ENCODE data around the gene SPECC1L.

SPECC1L gene

GRCh38 chr22:24420072-24420976 lies 149.7 kb downstream of the SPECC1L start:
- ChIA-PET CTCF (interaction anchor here (0.9 to 1.9 kb wide), 6 partner anchors 11 to 105 kb away, joined by 3 to 6 read pairs (median 3); no protein-coding TSS in a partner anchor), POLR2A (no interaction called here)
- no peak for TF ChIP-seq CTCF (IDR thresholded peaks at IDR 0.05; ENCODE audit: insufficient read depth, low read length, missing control alignments)
- no peak overlapping the region for H3K4me3 ChIP-seq (ENCODE audit: low read depth, low read length)
- no peak for DNase-seq (ENCODE audit: low read depth, low spot score)

- no peak overlapping the region for H3K4me3 ChIP-seq (ENCODE audit: low read depth, low read length)
- CTCF ChIA-PET: interaction anchor here (0.9 to 6.4 kb wide), 11 partner anchors 10 to 107 kb away, joined by 3 to 63 read pairs (median 5); no protein-coding TSS in a partner anchor
- no peak for DNase-seq (ENCODE audit: low read depth, low spot score)
- TF ChIP-seq CTCF (IDR thresholded peaks at IDR 0.05; ENCODE audit: insufficient read depth, low read length, missing control alignments): no peak
- POLR2A ChIA-PET: no interaction called here
These were observed 150.3 kb downstream of the SPECC1L start for GRCh38 chr22:24420977-24421343.

- no peak for DNase-seq (ENCODE audit: low read depth, low spot score)
These were observed 150.8 kb downstream of the SPECC1L start for GRCh38 chr22:24421428-24421931.

GRCh38 chr22:24422102-24422665 lies 151.6 kb downstream of the SPECC1L start:
- POLR2A ChIA-PET: interaction anchor here (0.8 kb wide), 1 partner anchor 15 kb away, joined by 3 read pairs; no protein-coding TSS in a partner anchor
- no peak for TF ChIP-seq CTCF (IDR thresholded peaks at IDR 0.05; ENCODE audit: insufficient read depth, low read length, missing control alignments)
- H3K4me3 ChIP-seq (ENCODE audit: low read depth, low read length): no peak overlapping the region
- CTCF ChIA-PET: interaction anchor here (1.1 to 6.4 kb wide), 17 partner anchors 11 to 132 kb away, joined by 3 to 63 read pairs (median 7); no protein-coding TSS in a partner anchor
- no peak for DNase-seq (ENCODE audit: low read depth, low spot score)

More at GRCh38 chr22:24421428-24421931, 150.8 kb downstream of the SPECC1L start:
- ChIA-PET POLR2A (no interaction called here), CTCF (interaction anchor here (1.1 to 6.4 kb wide), 11 partner anchors 11 to 133 kb away, joined by 3 to 63 read pairs (median 15); no protein-coding TSS in a partner anchor)
- TF ChIP-seq CTCF (IDR thresholded peaks at IDR 0.05; ENCODE audit: insufficient read depth, low read length, missing control alignments): no peak
- H3K4me3 ChIP-seq (ENCODE audit: low read depth, low read length): no peak overlapping the region

DNA sequence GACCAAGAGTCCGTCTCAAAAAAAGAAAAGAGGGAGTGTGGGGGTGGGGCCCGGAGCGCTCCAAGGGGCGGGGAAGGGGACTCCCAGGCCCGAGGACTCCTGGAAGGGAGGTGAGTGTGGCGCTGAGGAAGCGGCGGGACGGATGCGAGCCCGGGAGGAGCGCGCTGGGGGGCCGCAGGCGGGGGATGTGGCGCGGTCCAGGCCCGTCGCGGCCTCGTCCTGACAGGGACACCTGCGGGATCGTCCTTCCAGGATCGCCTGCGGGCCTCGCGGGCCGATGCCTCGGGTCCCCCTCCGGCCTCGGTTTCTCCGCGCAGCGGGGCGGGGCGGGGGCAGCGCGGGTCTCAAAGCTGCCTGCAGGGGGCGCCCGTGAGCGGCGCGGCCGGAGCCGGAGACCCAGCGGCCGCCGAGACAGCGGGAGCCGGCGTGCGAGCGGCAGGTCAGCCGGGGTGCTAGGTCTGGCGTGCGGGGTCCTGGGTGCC lies 152.9 kb downstream of the SPECC1L start:
- ChIA-PET POLR2A (no interaction called here), CTCF (interaction anchor here (0.7 to 6.4 kb wide), 26 partner anchors 9 to 104 kb away, joined by 3 to 63 read pairs (median 6); no protein-coding TSS in a partner anchor)
- H3K4me3 ChIP-seq (ENCODE audit: low read depth, low read length): peak overlapping the region; percentile 57
- TF ChIP-seq CTCF (IDR thresholded peaks at IDR 0.05; ENCODE audit: insufficient read depth, low read length, missing control alignments): peak; percentile 80
- no peak for DNase-seq (ENCODE audit: low read depth, low spot score)
